ENCODE measurements around the gene LCE6A. TPM values are rescaled to one million over a fixed set of nuclear protein-coding genes. Genes with fewer than 3 reads are reported as not detected.

LCE6A gene
- total and polyA plus RNA-seq, 9 of the 15 experiments (the other 6 are each of a cell fraction or from before 2014, with no cell fraction given) = not detected

GRCh38 chr1:152855661-152856060 lies 13.0 kb downstream of the LCE6A start:
- CTCF ChIA-PET (ENCODE audit: low intra/inter-chr PET ratio) = no interaction called here

More at GRCh38 chr1:152855661-152856060, 13.0 kb downstream of the LCE6A start:
- no peak for ATAC-seq
- TF ChIP-seq CREB3L1 (IDR thresholded peaks at IDR 0.05; ENCODE audit: borderline replicate concordance, low read depth) = no peak
- TF ChIP-seq KLF13 (tag; IDR thresholded peaks at IDR 0.05; ENCODE audit: borderline replicate concordance, low read depth) = no peak
- no peak for TF ChIP-seq ZNF592 (IDR thresholded peaks at IDR 0.05)
- BruUV-seq (replicated peaks) = no TSS peak
- Histone ChIP-seq H3K4me3 (no peak overlapping the region), H3K27me3 (ENCODE audit: control insufficient read depth in 2 of 2, insufficient read depth in 2 of 2, low read length in 2 of 2) (no peaks in the 10 kb centered on the region), H3K9ac (ENCODE audit: insufficient read depth in 1 of 2, low read depth in 2 of 2, low read length in 2 of 2) (no peak overlapping the region), H3K4me2 (ENCODE audit: insufficient read depth, low read length) (no peak overlapping the region), H3K9me3 (replicated peaks; ENCODE audit: control insufficient read depth, insufficient read depth, low read depth, low read length) (no peaks in the 10 kb centered on the region), H3K36me3 (ENCODE audit: control insufficient read depth, insufficient read depth, low read length) (no peaks in the 10 kb centered on the region), H2AFZ (ENCODE audit: low read depth, low read length) (no peak overlapping the region), H3K9me1 (ENCODE audit: control insufficient read depth, insufficient read depth, low read length) (no peaks in the 10 kb centered on the region), H4K20me1 (replicated peaks; ENCODE audit: control insufficient read depth, insufficient read depth, low read length) (no peaks in the 10 kb centered on the region), H3K27ac (ENCODE audit: extremely low read depth, low read depth, low read length) (no peak overlapping the region), H3K4me1 (replicated peaks in 1 of 2; ENCODE audit: control insufficient read depth in 2 of 2, insufficient read depth in 2 of 2, low read length in 2 of 2) (no peaks in the 10 kb centered on the region), H3K79me2 (ENCODE audit: control insufficient read depth, insufficient read depth, low read length) (no peaks in the 10 kb centered on the region)
- POLR2A ChIA-PET = interaction anchor here (0.9 to 1.5 kb wide), 2 partner anchors 9 to 11 kb away, joined by 3 to 4 read pairs; no protein-coding TSS in a partner anchor
- DNase-seq (ENCODE audit: extremely low read depth in 1 of 4, low spot score in 3 of 4) = no peak
- WGBS (ENCODE audit: insufficient coverage, low coverage, missing lambda C conversion rate) = 0% methylated on average over 2 of the region's 2 CpGs
- in situ Hi-C loops (cut with MboI) = no loop called here
- FAIRE-seq = no peak
- intact Hi-C loops (cut with micrococcal nuclease) = no loop called here
